Nasal cavity respiratory epithelium epithelial cell of viscerocranial mucosa (primary cell): ENCODE data around the gene P2RX3. TPM values are rescaled to one million over a fixed set of nuclear protein-coding genes. Genes with fewer than 3 reads are reported as not detected.

Source experiments
- total RNA-seq: library from RNA; depleted of rRNA; stranded (reverse); fragments of >200 nt; gene quantifications from 2 replicates; pipeline ENCODE4 v1.2.3, GENCODE V29; 2014

Gene P2RX3
- not detected in 2 replicates for total RNA-seq

GRCh38 chr11:57338142-57338541, at the start of gene P2RX3:
TSS of gene P2RX3 (plus strand) at chr11:57338352. CDS start at chr11:57338551, 199 bp downstream.

GRCh38 chr11:57324886-57325734, 13.0 kb upstream of the P2RX3 start, which contains the start of gene TNKS1BP1:
TSS of gene TNKS1BP1 (minus strand) at chr11:57324952. CDS start at chr11:57321885, 3,067 bp downstream.

GRCh38 chr11:57335343-57336110, 2.6 kb upstream of the P2RX3 start, which contains the start of gene SSRP1:
TSS of gene SSRP1 (minus strand) at chr11:57335892. CDS start at chr11:57335121, 771 bp downstream.

GRCh38 chr11:57380975-57381374, 42.8 kb downstream of the P2RX3 start, which contains the start of gene PRG3:
TSS of gene PRG3 (minus strand) at chr11:57381150. CDS start at chr11:57380708, 442 bp downstream.

GRCh38 chr11:57390535-57390934, 52.4 kb downstream of the P2RX3 start, which contains the start of gene PRG2:
TSS of gene PRG2 (minus strand) at chr11:57390650. CDS start at chr11:57389944, 706 bp downstream.

Other genes starting within 250 kb of the P2RX3 start
- not detected in 2 replicates for gene LRRC55, start 156.4 kb upstream of the P2RX3 start, total RNA-seq
- gene APLNR, start 101.1 kb upstream of the P2RX3 start, total RNA-seq: not detected in 2 replicates
- gene TNKS1BP1, start 13.4 kb upstream of the P2RX3 start, total RNA-seq: 110 and 231 TPM in 2 replicates
- gene SSRP1, start 2.5 kb upstream of the P2RX3 start, total RNA-seq: 105 and 126 TPM in 2 replicates
- not detected in 2 replicates for gene PRG3, start 42.8 kb downstream of the P2RX3 start, total RNA-seq
- gene PRG2, start 52.3 kb downstream of the P2RX3 start, total RNA-seq: not detected in 2 replicates
- gene SLC43A3, start 88.8 kb downstream of the P2RX3 start, total RNA-seq: 15.6 and 21.9 TPM in 2 replicates
- gene RTN4RL2, start 122.2 kb downstream of the P2RX3 start, total RNA-seq: under 0.01 TPM in 1 of 2 replicates, not detected in the other
- 2.0 and 2.1 TPM in 2 replicates for gene SLC43A1, start 177.3 kb downstream of the P2RX3 start, total RNA-seq
- gene TIMM10, start 192.4 kb downstream of the P2RX3 start, total RNA-seq: 32.3 and 69.0 TPM in 2 replicates
- not detected in 2 replicates for gene SMTNL1, start 199.2 kb downstream of the P2RX3 start, total RNA-seq
- 10.3 and 48.4 TPM in 2 replicates for gene UBE2L6, start 229.3 kb downstream of the P2RX3 start, total RNA-seq